GM18867 (cell line): Measurements from ENCODE around the gene GALR2.
"Not testable (repeated sequence)": the region's sequence is repeated elsewhere in the genome, so short reads cannot be mapped to it uniquely, and the experiment has no call there.

Experiments
- ATAC-seq: cut with Tn5 transposase; IDR thresholded peaks from one replicate; pipeline ENCODE4 v1.9.1; 2021; ENCODE audit warnings: mild to moderate bottlenecking, moderate library complexity; ENCODE audit not compliant: unreplicated experiment

GALR2 gene

GRCh38 chr17:76049836-76050537 lies 24.6 kb upstream of the GALR2 start:
- no peak for ATAC-seq

- ATAC-seq: no peak
These were observed 23.8 kb upstream of the GALR2 start for GRCh38 chr17:76050538-76051467.

GRCh38 chr17:76051561-76051960 lies 23.0 kb upstream of the GALR2 start:
- ATAC-seq: no peak

GRCh38 chr17:76053246-76054111 lies 21.1 kb upstream of the GALR2 start:
- no peak for ATAC-seq

- ATAC-seq: no peak
These were observed 20.5 kb upstream of the GALR2 start for GRCh38 chr17:76054112-76054476.

- ATAC-seq: no peak
These were observed 17.7 kb upstream of the GALR2 start for GRCh38 chr17:76056882-76057281.

- ATAC-seq: not testable (repeated sequence)
These were observed 16.3 kb upstream of the GALR2 start for GRCh38 chr17:76058264-76058663.

- peak; percentile 47 for ATAC-seq
These were observed 10.6 kb upstream of the GALR2 start for GRCh38 chr17:76063875-76064546.

- no peak for ATAC-seq
These were observed 8.8 kb upstream of the GALR2 start for GRCh38 chr17:76065775-76066174.

GRCh38 chr17:76071531-76072147 lies 2.9 kb upstream of the GALR2 start:
- no peak for ATAC-seq

GRCh38 chr17:76072148-76072858 lies 2.3 kb upstream of the GALR2 start, which contains the start of gene SRP68:
TSS of gene SRP68 (minus strand) at chr17:76072517. CDS start at chr17:76072491, 26 bp downstream.
- ATAC-seq: peak; percentile 86

- no peak for ATAC-seq
These were observed 974 bp downstream of the GALR2 start for GRCh38 chr17:76075364-76076145.

- ATAC-seq: no peak
These were observed 1.7 kb downstream of the GALR2 start for GRCh38 chr17:76076146-76076764.

GRCh38 chr17:76076765-76077583 lies 2.4 kb downstream of the GALR2 start:
- ATAC-seq: no peak

GRCh38 chr17:76077584-76078110 lies 3.1 kb downstream of the GALR2 start:
- no peak for ATAC-seq

- not testable (repeated sequence) for ATAC-seq
These were observed 3.8 kb downstream of the GALR2 start for GRCh38 chr17:76078370-76078769.
